Gastroesophageal sphincter (tissue), 4 donors: ENCODE measurements around the gene ATP11A. TPM values are rescaled to one million over a fixed set of nuclear protein-coding genes. Genes with fewer than 3 reads are reported as not detected.

Experiments used
- ATAC-seq: fragments of 150-250 bp; one replicate; pipeline ENCODE4 v1.9.1; 2016; ENCODE audit warnings: mild to moderate bottlenecking, moderate library complexity
- H3K27ac ChIP-seq, 4 donors: fragments of 200-600 bp; sonication (generic) in 3 of 4; 1 replicate in 3 of 4; 2 replicates in 1 of 4; pipeline ENCODE4 v1.5.1; 2016 to 2019
- H3K27me3 ChIP-seq: fragments of 200-600 bp; sonication (generic); one replicate; pipeline ENCODE4 v1.5.1; 2019
- H3K36me3 ChIP-seq, 2 donors: fragments of 200-600 bp; sonication (generic); one replicate each; pipeline ENCODE4 v1.5.1; 2019; ENCODE audit warnings: control low read depth in 1 of 2
- H3K4me1 ChIP-seq, 3 donors: fragments of 200-600 bp; sonication (generic); 1 replicate in 2 of 3; 2 replicates in 1 of 3; pipeline ENCODE4 v1.5.1; 2016 to 2019; ENCODE audit warnings: control low read depth in 2 of 3
- H3K4me3 ChIP-seq, 2 donors: fragments of 200-600 bp; sonication (generic); one replicate each; pipeline ENCODE4 v1.5.1; 2019; ENCODE audit warnings: mild to moderate bottlenecking in 1 of 2, moderate library complexity in 1 of 2
- H3K9me3 ChIP-seq, 3 donors: fragments of 200-600 bp; sonication (generic); one replicate each; pipeline ENCODE4 v1.5.1; 2017 to 2019; ENCODE audit warnings: control low read depth in 2 of 3
- CTCF ChIP-seq, 4 experiments: fragments of 200-600 bp in 2 of 4; fragments of 450-650 bp in 2 of 4; sonication (generic) in 1 of 4; IDR thresholded peaks; one replicate each; pipeline ENCODE4 v1.5.1; 2017 to 2019; ENCODE audit warnings: antibody characterized with exemption in 4 of 4, mild to moderate bottlenecking in 2 of 4, moderate library complexity in 2 of 4
- EP300 ChIP-seq: sonication (generic); formaldehyde crosslinking; IDR thresholded peaks from one replicate; pipeline ENCODE4 v1.6.1; 2017; ENCODE audit warnings: antibody characterized with exemption, mild to moderate bottlenecking
- POLR2A ChIP-seq, 2 donors: fragments of 450-650 bp; IDR thresholded peaks; one replicate each; pipeline ENCODE4 v1.6.1; 2017; ENCODE audit warnings: antibody characterized with exemption in 2 of 2, mild to moderate bottlenecking in 2 of 2, moderate library complexity in 1 of 2
- POLR2AphosphoS5 ChIP-seq: sonication (generic); formaldehyde crosslinking; IDR thresholded peaks from one replicate; pipeline ENCODE4 v1.6.1; 2017; ENCODE audit warnings: antibody characterized with exemption
- WGBS, 2 donors: methylation state at CpG; one replicate each; pipeline ENCODE4 v1.1.5; 2018; ENCODE audit warnings: low coverage in 1 of 2; 5-methylcytosine and 5-hydroxymethylcytosine counted together
- total RNA-seq, 4 donors: library from RNA; depleted of rRNA; stranded (reverse); fragments of >200 nt; gene quantifications; one replicate each; pipeline ENCODE4 v1.1.0, GENCODE V29; 2016

Gene ATP11A
- total RNA-seq, 4 donors from 2014 or later: 12.9 to 21.7 (median 17.1) TPM

- Histone ChIP-seq H3K9me3 (no peaks in the 10 kb centered on the region), H3K27me3 (peaks cover 69% of the 10 kb centered on the region), H3K27ac (no peak overlapping the region), H3K36me3 (no peaks in the 10 kb centered on the region), H3K4me1 (peaks cover 0 to 25% (median 15%) of the 10 kb centered on the region in 3 donors), H3K4me3 (peak overlapping the region; percentile 9 to 59)
- no peak for ATAC-seq
- no CpG with 5 or more reads among the region's 34 CpGs for WGBS, 2 donors
- no peak for TF ChIP-seq POLR2A (IDR thresholded peaks at IDR 0.05)
Observed at GRCh38 chr13:112894423-112894672, 204.5 kb downstream of the ATP11A start.

- TF ChIP-seq EP300: no peak
- TF ChIP-seq POLR2A (IDR thresholded peaks at IDR 0.05): no peak
- no peak for TF ChIP-seq POLR2AphosphoS5
- no peak for TF ChIP-seq CTCF (IDR thresholded peaks at IDR 0.05)
- WGBS, 2 donors: no CpG with 5 or more reads among the region's 36 CpGs
- Histone ChIP-seq H3K4me1 (peaks cover 0 to 25% (median 15%) of the 10 kb centered on the region in 3 donors), H3K4me3 (peak overlapping the region; percentile 9 to 59), H3K27me3 (peaks cover 75% of the 10 kb centered on the region), H3K36me3 (no peaks in the 10 kb centered on the region), H3K9me3 (no peaks in the 10 kb centered on the region), H3K27ac (no peak overlapping the region)
- ATAC-seq: peak; percentile 16
Observed at GRCh38 chr13:112894673-112895481, 205.0 kb downstream of the ATP11A start.

- Histone ChIP-seq H3K27ac (no peak overlapping the region), H3K36me3 (no peaks in the 10 kb centered on the region), H3K4me1 (peaks cover 0 to 25% (median 15%) of the 10 kb centered on the region in 3 donors), H3K27me3 (peaks cover 80% of the 10 kb centered on the region), H3K9me3 (no peaks in the 10 kb centered on the region), H3K4me3 (no peak overlapping the region)
- TF ChIP-seq POLR2AphosphoS5: no peak
- TF ChIP-seq CTCF (IDR thresholded peaks at IDR 0.05): no peak
- TF ChIP-seq POLR2A (IDR thresholded peaks at IDR 0.05): no peak
- TF ChIP-seq EP300: no peak
- ATAC-seq: no peak
- WGBS, 2 donors: 53 to 55% methylated on average over 3 to 12 of the region's 29 CpGs
Observed at GRCh38 chr13:112895521-112896465, 206.0 kb downstream of the ATP11A start.

- Histone ChIP-seq H3K36me3 (no peaks in the 10 kb centered on the region), H3K4me3 (no peak overlapping the region), H3K27ac (no peak overlapping the region), H3K4me1 (peaks cover 0 to 25% (median 15%) of the 10 kb centered on the region in 3 donors), H3K9me3 (no peaks in the 10 kb centered on the region), H3K27me3 (peaks cover 80% of the 10 kb centered on the region)
- TF ChIP-seq EP300 (no peak), CTCF (IDR thresholded peaks at IDR 0.05) (no peak)
- ATAC-seq: no peak
- WGBS, 2 donors: 100% methylated on average over 1 of the region's 27 CpGs; no CpG with 5 or more reads in 1 of the 2 donors
Observed at GRCh38 chr13:112896736-112897602, 207.1 kb downstream of the ATP11A start.

GRCh38 chr13:112897603-112897955 is 207.7 kb downstream of the ATP11A start:
- Histone ChIP-seq H3K36me3 (no peaks in the 10 kb centered on the region), H3K27ac (no peak overlapping the region), H3K9me3 (no peaks in the 10 kb centered on the region), H3K27me3 (peaks cover 75% of the 10 kb centered on the region), H3K4me1 (peaks cover 0 to 25% (median 15%) of the 10 kb centered on the region in 3 donors), H3K4me3 (no peak overlapping the region)
- TF ChIP-seq POLR2AphosphoS5 (no peak), POLR2A (IDR thresholded peaks at IDR 0.05) (no peak), CTCF (IDR thresholded peaks at IDR 0.05) (no peak), EP300 (no peak)
- ATAC-seq: no peak
- WGBS, 2 donors: 90 to 100% methylated on average over 3 of the region's 6 CpGs
